Mesenchymal stem cell (in vitro differentiated cells and primary cell): ENCODE data around the gene CRHR1.

Experiments used
- DNase-seq: peaks from one replicate; pipeline ENCODE4 v3.0.0-alpha.2; 2013
- H2AFZ ChIP-seq: one replicate; pipeline ENCODE4 v1.6.1; 2013; ENCODE audit warnings: low read depth, mild to moderate bottlenecking, control low read depth, inconsistent platforms, low read length, moderate library complexity
- H2AK5ac ChIP-seq: 2 replicates; pipeline ENCODE4 v1.6.1; 2013; ENCODE audit warnings: low read length, moderate library complexity, mild to moderate bottlenecking, inconsistent platforms; ENCODE audit not compliant: severe bottlenecking
- H2BK120ac ChIP-seq: one replicate; pipeline ENCODE4 v1.6.1; 2013; ENCODE audit warnings: low read depth, mild to moderate bottlenecking, inconsistent platforms, low read length, moderate library complexity
- H2BK12ac ChIP-seq, 2 experiments: one replicate each; pipeline ENCODE4 v1.6.1; 2013; ENCODE audit warnings: inconsistent platforms in 2 of 2, low read length in 2 of 2, mild to moderate bottlenecking in 2 of 2, moderate library complexity in 2 of 2, control low read depth in 1 of 2
- H2BK15ac ChIP-seq: one replicate; pipeline ENCODE4 v1.6.1; 2013; ENCODE audit warnings: mild to moderate bottlenecking, low read depth, inconsistent platforms; ENCODE audit not compliant: poor library complexity, severe bottlenecking
- H2BK5ac ChIP-seq: 2 replicates; pipeline ENCODE4 v1.6.1; 2013; ENCODE audit warnings: low read depth, mild to moderate bottlenecking, low read length, control low read depth, inconsistent platforms; ENCODE audit not compliant: poor library complexity, severe bottlenecking
- H3K14ac ChIP-seq, 2 experiments: one replicate each; pipeline ENCODE4 v1.6.1; 2013; ENCODE audit warnings: inconsistent platforms in 2 of 2, low read length in 2 of 2, control low read depth in 1 of 2, mild to moderate bottlenecking in 1 of 2, moderate library complexity in 1 of 2
- H3K18ac ChIP-seq, 2 experiments: one replicate each; pipeline ENCODE4 v1.6.1; 2013; ENCODE audit warnings: inconsistent platforms in 2 of 2, low read length in 2 of 2, control low read depth in 1 of 2, low read depth in 1 of 2, mild to moderate bottlenecking in 1 of 2
- H3K23ac ChIP-seq, 2 experiments: one replicate each; pipeline ENCODE4 v1.6.1; 2013; ENCODE audit warnings: inconsistent platforms in 2 of 2, low read length in 2 of 2, mild to moderate bottlenecking in 2 of 2, moderate library complexity in 2 of 2, control low read depth in 1 of 2
- H3K27ac ChIP-seq: 2 replicates; pipeline ENCODE4 v1.5.1; 2013; ENCODE audit warnings: mild to moderate bottlenecking, moderate library complexity, low read length, control low read depth, inconsistent platforms; ENCODE audit not compliant: poor library complexity, severe bottlenecking
- H3K27me3 ChIP-seq, 2 experiments: 2 replicates each; pipeline versions ENCODE4 v1.6.1 to v1.7.0; 2013; ENCODE audit warnings: low read length in 2 of 2, mild to moderate bottlenecking in 2 of 2, moderate library complexity in 2 of 2, control low read depth in 1 of 2, inconsistent platforms in 1 of 2; ENCODE audit not compliant: control insufficient read depth in 1 of 2, insufficient read depth in 1 of 2
- H3K36me3 ChIP-seq, 2 experiments: 2 replicates each; pipeline versions ENCODE4 v1.6.1 to v1.7.0; 2013; ENCODE audit warnings: low read length in 2 of 2, control low read depth in 1 of 2, inconsistent platforms in 1 of 2, low read depth in 1 of 2, mild to moderate bottlenecking in 1 of 2; ENCODE audit not compliant: insufficient read depth in 2 of 2, control insufficient read depth in 1 of 2
- H3K4ac ChIP-seq, 2 experiments: one replicate each; pipeline ENCODE4 v1.6.1; 2013; ENCODE audit warnings: inconsistent platforms in 2 of 2, low read length in 2 of 2, mild to moderate bottlenecking in 2 of 2, moderate library complexity in 2 of 2, control low read depth in 1 of 2, low read depth in 1 of 2
- H3K4me1 ChIP-seq: 2 replicates; pipeline ENCODE4 v1.6.1; 2013; ENCODE audit warnings: low read depth, low read length, control low read depth; ENCODE audit not compliant: control insufficient read depth, insufficient read depth
- H3K4me2 ChIP-seq: 2 replicates; pipeline ENCODE4 v1.6.1; 2013; ENCODE audit warnings: low read length, mild to moderate bottlenecking, inconsistent platforms; ENCODE audit not compliant: poor library complexity, severe bottlenecking
- H3K4me3 ChIP-seq, 2 experiments: 2 replicates each; pipeline versions ENCODE4 v1.5.1 to v1.7.0; 2013; ENCODE audit warnings: low read length in 2 of 2, mild to moderate bottlenecking in 2 of 2, control low read depth in 1 of 2, low read depth in 1 of 2; ENCODE audit not compliant: insufficient read depth in 1 of 2
- H3K79me1 ChIP-seq: replicated peaks from 2 replicates; pipeline ENCODE4 v1.6.1; 2013; ENCODE audit warnings: mild to moderate bottlenecking, control low read depth, low read length, inconsistent platforms; ENCODE audit not compliant: poor library complexity, severe bottlenecking
- H3K9ac ChIP-seq: 2 replicates; pipeline ENCODE4 v1.7.0; 2013; ENCODE audit warnings: mild to moderate bottlenecking, low read length, moderate library complexity
- H3K9me3 ChIP-seq: 2 replicates; pipeline ENCODE4 v1.7.0; 2013; ENCODE audit warnings: mild to moderate bottlenecking, low read length; ENCODE audit not compliant: control insufficient read depth
- H4K8ac ChIP-seq: one replicate; pipeline ENCODE4 v1.6.1; 2013; ENCODE audit warnings: inconsistent platforms, mild to moderate bottlenecking, low read length, moderate library complexity
- H4K91ac ChIP-seq: one replicate; pipeline ENCODE4 v1.6.1; 2013; ENCODE audit warnings: mild to moderate bottlenecking, low read length, inconsistent platforms
- WGBS: methylation state at CpG from one replicate; pipeline ENCODE4 v1.1.7; 2013; ENCODE audit warnings: mixed read lengths; 5-methylcytosine and 5-hydroxymethylcytosine counted together

CRHR1 gene

GRCh38 chr17:45820052-45820780 is 36.1 kb downstream of the CRHR1 start:
- no peaks in the 10 kb centered on the region for H3K79me1 ChIP-seq
- WGBS, result 60% methylated on average over 6 of the region's 6 CpGs

GRCh38 chr17:45821147-45821546 is 37.0 kb downstream of the CRHR1 start:
- no peak overlapping the region for H4K8ac ChIP-seq
- no peak overlapping the region for H3K23ac ChIP-seq
- peaks cover 44 to 51% of the 10 kb centered on the region in 2 experiments for H3K27me3 ChIP-seq
- H3K79me1 ChIP-seq, result no peaks in the 10 kb centered on the region
- DNase-seq, result no peak
- no peaks in the 10 kb centered on the region for H3K4me1 ChIP-seq
- H3K18ac ChIP-seq, result no peak overlapping the region
- no peaks in the 10 kb centered on the region for H3K36me3 ChIP-seq
- no peak overlapping the region for H3K9ac ChIP-seq
- no peak overlapping the region for H2BK120ac ChIP-seq
- H2BK12ac ChIP-seq, result no peak overlapping the region
- no peak overlapping the region for H3K27ac ChIP-seq
- no peak overlapping the region for H3K14ac ChIP-seq
- H2BK5ac ChIP-seq, result no peak overlapping the region
- no peak overlapping the region for H3K4ac ChIP-seq
- H3K9me3 ChIP-seq, result no peaks in the 10 kb centered on the region
- no peak overlapping the region for H3K4me3 ChIP-seq
- no peak overlapping the region for H4K91ac ChIP-seq
- H3K4me2 ChIP-seq, result no peak overlapping the region
- no peak overlapping the region for H2BK15ac ChIP-seq
- WGBS, result 90% methylated on average over 9 of the region's 9 CpGs
- no peak overlapping the region for H2AK5ac ChIP-seq
- H2AFZ ChIP-seq, result no peak overlapping the region

More at GRCh38 chr17:45820052-45820780, 36.1 kb downstream of the CRHR1 start:
- Histone ChIP-seq H3K14ac (no peak overlapping the region), H2BK12ac (no peak overlapping the region), H4K8ac (no peak overlapping the region), H3K4me2 (no peak overlapping the region), H3K27ac (no peak overlapping the region), H3K9ac (no peak overlapping the region), H2AK5ac (no peak overlapping the region), H2AFZ (no peak overlapping the region), H3K36me3 (no peaks in the 10 kb centered on the region), H3K18ac (no peak overlapping the region), H3K4me3 (no peak overlapping the region), H2BK120ac (no peak overlapping the region), H3K23ac (no peak overlapping the region), H2BK5ac (no peak overlapping the region), H3K4me1 (no peaks in the 10 kb centered on the region), H4K91ac (no peak overlapping the region), H2BK15ac (no peak overlapping the region), H3K27me3 (peaks cover 36 to 51% of the 10 kb centered on the region in 2 experiments), H3K4ac (no peak overlapping the region), H3K9me3 (no peaks in the 10 kb centered on the region)
- DNase-seq, result no peak

GRCh38 chr17:45823598-45823997 is 39.5 kb downstream of the CRHR1 start:
- Histone ChIP-seq H3K9me3 (no peaks in the 10 kb centered on the region), H3K9ac (no peak overlapping the region), H3K36me3 (no peaks in the 10 kb centered on the region), H3K23ac (no peak overlapping the region), H3K27ac (no peak overlapping the region), H3K4me2 (no peak overlapping the region), H3K4me1 (no peaks in the 10 kb centered on the region), H3K79me1 (no peaks in the 10 kb centered on the region), H2AFZ (no peak overlapping the region), H4K91ac (no peak overlapping the region), H3K4ac (no peak overlapping the region), H3K27me3 (peaks cover 57 to 61% of the 10 kb centered on the region in 2 experiments), H2BK15ac (no peak overlapping the region), H2BK120ac (no peak overlapping the region), H3K18ac (no peak overlapping the region), H4K8ac (no peak overlapping the region), H2AK5ac (no peak overlapping the region), H2BK12ac (no peak overlapping the region), H2BK5ac (no peak overlapping the region), H3K4me3 (no peak overlapping the region), H3K14ac (no peak overlapping the region)
- 79% methylated on average over 10 of the region's 10 CpGs for WGBS
- no peak for DNase-seq

GRCh38 chr17:45824475-45824874 is 40.4 kb downstream of the CRHR1 start:
- Histone ChIP-seq H2AK5ac (no peak overlapping the region), H3K36me3 (no peaks in the 10 kb centered on the region), H2BK120ac (no peak overlapping the region), H4K8ac (no peak overlapping the region), H3K9me3 (no peaks in the 10 kb centered on the region), H2BK12ac (no peak overlapping the region), H3K18ac (no peak overlapping the region), H4K91ac (no peak overlapping the region), H2AFZ (no peak overlapping the region), H2BK15ac (no peak overlapping the region), H2BK5ac (no peak overlapping the region), H3K4ac (no peak overlapping the region), H3K4me2 (no peak overlapping the region), H3K4me3 (no peak overlapping the region), H3K23ac (no peak overlapping the region), H3K4me1 (peaks cover 1% of the 10 kb centered on the region), H3K79me1 (no peaks in the 10 kb centered on the region), H3K27me3 (peaks cover 60 to 67% of the 10 kb centered on the region in 2 experiments), H3K27ac (no peak overlapping the region), H3K9ac (no peak overlapping the region), H3K14ac (no peak overlapping the region)
- DNase-seq, result no peak
- WGBS, result 70% methylated on average over 6 of the region's 7 CpGs
